GM12892 (cell line): ENCODE data around the gene EXD2.
"Not testable (repeated sequence)": the region's sequence is repeated elsewhere in the genome, so short reads cannot be mapped to it uniquely, and the experiment has no call there.

ENCODE experiments used
- POLR2AphosphoS5 ChIP-seq: IDR thresholded peaks from 2 replicates; pipeline ENCODE4 v1.6.1; 2011; ENCODE audit warnings: low read depth, low read length, control low read depth
- TAF1 ChIP-seq: IDR thresholded peaks from 2 replicates; pipeline ENCODE4 v1.6.1; 2011; ENCODE audit warnings: low read depth, mild to moderate bottlenecking, control low read depth, low read length, borderline replicate concordance

DNA sequence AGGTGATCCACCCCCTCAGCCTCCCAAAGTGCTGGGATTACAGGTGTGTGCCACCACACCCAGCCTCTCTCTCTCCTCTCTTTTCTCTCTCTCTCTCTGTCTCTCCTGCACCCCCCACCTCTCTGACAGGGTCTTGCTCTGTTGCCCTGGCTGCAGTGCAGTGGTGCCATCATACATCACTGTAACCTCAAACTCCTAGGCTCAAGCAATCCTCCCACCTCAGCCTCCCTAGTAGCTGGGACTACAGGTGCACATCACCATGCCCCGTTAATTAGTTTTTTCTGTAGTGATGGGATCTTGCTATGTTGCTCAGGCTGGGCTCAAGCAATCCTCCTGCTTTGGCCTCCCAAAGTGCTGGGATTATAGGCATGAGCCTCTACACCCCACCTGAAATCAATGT is 8.7 kb upstream of the EXD2 start:
- TF ChIP-seq TAF1, POLR2AphosphoS5: not testable (repeated sequence)
